Neural cell (in vitro differentiated cells): ENCODE measurements around the gene ZFR2. TPM values are rescaled to one million over a fixed set of nuclear protein-coding genes. Genes with fewer than 3 reads are reported as not detected.

Experiments used
- H2AFZ ChIP-seq: fragments of 200-600, 300-800 bp; sonication (generic), shearing (Covaris generic); 2 replicates; pipeline ENCODE4 v1.6.0; 2014; ENCODE audit warnings: low read depth, mild to moderate bottlenecking, antibody characterized with exemption, low read length, moderate library complexity
- H3F3A ChIP-seq: fragments of 200-600 bp; shearing (Covaris generic); 2 replicates; pipeline ENCODE4 v1.6.1; 2016; ENCODE audit warnings: mild to moderate bottlenecking, moderate library complexity, mixed read lengths, antibody characterized with exemption, low read length; ENCODE audit not compliant: insufficient read depth, poor library complexity, severe bottlenecking
- H3K27ac ChIP-seq: fragments of 200-600, 300-800 bp; sonication (generic), shearing (Covaris generic); 2 replicates; pipeline ENCODE4 v1.5.1; 2014; ENCODE audit warnings: mild to moderate bottlenecking, low read length, moderate library complexity
- H3K27me3 ChIP-seq: fragments of 300-800, 200-600 bp; sonication (generic), shearing (Covaris generic); 2 replicates; pipeline ENCODE4 v1.6.0; 2014; ENCODE audit warnings: mild to moderate bottlenecking, low read depth, low read length, moderate library complexity; ENCODE audit not compliant: insufficient read depth
- H3K36me3 ChIP-seq: fragments of 300-800, 200-600 bp; sonication (generic), shearing (Covaris generic); 2 replicates; pipeline ENCODE4 v1.5.1; 2014; ENCODE audit warnings: mild to moderate bottlenecking, antibody characterized with exemption, low read length, moderate library complexity; ENCODE audit not compliant: insufficient read depth
- H3K4me2 ChIP-seq: fragments of 300-800, 200-600 bp; sonication (generic), shearing (Covaris generic); 2 replicates; pipeline ENCODE4 v1.6.0; 2014; ENCODE audit warnings: mild to moderate bottlenecking, low read length
- H3K4me3 ChIP-seq: fragments of 300-800, 200-600 bp; sonication (generic), shearing (Covaris generic); 2 replicates; pipeline ENCODE4 v1.5.1; 2014; ENCODE audit warnings: mild to moderate bottlenecking, low read length, moderate library complexity
- H3K79me2 ChIP-seq: fragments of 200-600 bp; shearing (Covaris generic); replicated peaks from 2 replicates; pipeline ENCODE4 v1.6.0; 2014; ENCODE audit warnings: mild to moderate bottlenecking, low read length, moderate library complexity; ENCODE audit not compliant: insufficient read depth
- H3K9ac ChIP-seq: fragments of 300-800, 200-600 bp; sonication (generic), shearing (Covaris generic); 2 replicates; pipeline ENCODE4 v1.6.1; 2016; ENCODE audit warnings: mild to moderate bottlenecking, low read length, mixed read lengths
- H3K9me2 ChIP-seq: fragments of 200-600 bp; shearing (Covaris generic); 2 replicates; pipeline ENCODE4 v1.6.1; 2016; ENCODE audit warnings: mild to moderate bottlenecking, low read length, mixed read lengths; ENCODE audit not compliant: insufficient read depth
- H3K9me3 ChIP-seq: fragments of 200-600, 300-800 bp; sonication (generic), shearing (Covaris generic); 2 replicates; pipeline ENCODE4 v1.6.1; 2016; ENCODE audit warnings: mild to moderate bottlenecking, mixed run types, low read length, moderate library complexity, mixed read lengths
- H4K20me1 ChIP-seq: fragments of 200-600 bp; shearing (Covaris generic); 2 replicates; pipeline ENCODE4 v1.6.1; 2016; ENCODE audit warnings: mild to moderate bottlenecking, mixed run types; ENCODE audit not compliant: insufficient read depth
- CTCF ChIP-seq: fragments of 450-650 bp; IDR thresholded peaks from 2 replicates; pipeline ENCODE4 v1.5.1; 2014; ENCODE audit warnings: antibody characterized with exemption, mild to moderate bottlenecking, moderate library complexity; ENCODE audit not compliant: poor library complexity, severe bottlenecking
- EP300 ChIP-seq: fragments of 450-650 bp; conservative IDR thresholded peaks from 2 replicates; pipeline ENCODE4 v1.6.1; 2014; ENCODE audit warnings: antibody characterized with exemption, mild to moderate bottlenecking, moderate library complexity; ENCODE audit not compliant: poor library complexity, severe bottlenecking
- EZH2 ChIP-seq: fragments of 200-600, 300-800 bp; shearing (Covaris generic), sonication (generic); IDR thresholded peaks from 2 replicates; pipeline ENCODE4 v1.6.1; 2014; ENCODE audit warnings: antibody characterized with exemption, low read length, borderline replicate concordance, mild to moderate bottlenecking; ENCODE audit not compliant: insufficient read depth, poor library complexity, severe bottlenecking
- MXI1 ChIP-seq: fragments of 450-650 bp; conservative IDR thresholded peaks from 2 replicates; pipeline ENCODE4 v1.6.1; 2014; ENCODE audit warnings: antibody characterized with exemption, mild to moderate bottlenecking; ENCODE audit not compliant: poor library complexity, severe bottlenecking
- POLR2AphosphoS5 ChIP-seq: IDR thresholded peaks from 2 replicates; pipeline ENCODE4 v1.6.1; 2012
- RAD21 ChIP-seq: fragments of 450-650 bp; conservative IDR thresholded peaks from 2 replicates; pipeline ENCODE4 v1.6.1; 2014; ENCODE audit warnings: antibody characterized with exemption, mild to moderate bottlenecking, moderate library complexity
- REST ChIP-seq: IDR thresholded peaks from 2 replicates; pipeline ENCODE4 v1.6.1; 2012; ENCODE audit warnings: borderline replicate concordance
- SMC3 ChIP-seq: fragments of 450-650 bp; conservative IDR thresholded peaks from 2 replicates; pipeline ENCODE4 v1.6.1; 2014; ENCODE audit warnings: antibody characterized with exemption, mild to moderate bottlenecking, moderate library complexity; ENCODE audit not compliant: poor library complexity
- TAF1 ChIP-seq: IDR thresholded peaks from 2 replicates; pipeline ENCODE4 v1.6.1; 2012; ENCODE audit warnings: low read depth
- polyA plus RNA-seq: library from polyadenylated mRNA; depleted of rRNA; stranded (reverse); fragments of >200 nt; gene quantifications from 2 replicates; pipeline ENCODE4 v1.2.3, GENCODE V29; 2014

The ZFR2 gene
- polyA plus RNA-seq, 1 donor from 2014 or later: 9.0 TPM

- Histone ChIP-seq H3K9ac (no peak overlapping the region), H3K9me3 (no peaks in the 10 kb centered on the region), H3K27ac (no peak overlapping the region), H3K4me2 (no peak overlapping the region), H3K9me2 (no peaks in the 10 kb centered on the region), H3K79me2 (no peaks in the 10 kb centered on the region), H2AFZ (no peak overlapping the region), H3F3A (no peaks in the 10 kb centered on the region), H3K36me3 (no peaks in the 10 kb centered on the region), H3K4me3 (no peak overlapping the region), H4K20me1 (no peaks in the 10 kb centered on the region), H3K27me3 (no peaks in the 10 kb centered on the region)
- TF ChIP-seq RAD21 (no peak), REST (no peak), EZH2 (no peak), SMC3 (no peak), TAF1 (no peak)
These were observed 31.5 kb downstream of the ZFR2 start for GRCh38 chr19:3837332-3837731.

GRCh38 chr19:3836887-3837286 lies 32.0 kb downstream of the ZFR2 start:
- no peaks in the 10 kb centered on the region for H3K9me2 ChIP-seq
- H3K36me3 ChIP-seq: no peaks in the 10 kb centered on the region
- H3K9me3 ChIP-seq: no peaks in the 10 kb centered on the region
- H3K27ac ChIP-seq: no peak overlapping the region
- no peak for TF ChIP-seq RAD21
- no peak for TF ChIP-seq EP300
- TF ChIP-seq MXI1: no peak
- no peak for TF ChIP-seq TAF1
- TF ChIP-seq REST: no peak
- no peak for TF ChIP-seq EZH2
- no peak for TF ChIP-seq POLR2AphosphoS5
- TF ChIP-seq CTCF: no peak
- no peak for TF ChIP-seq SMC3
- H3K79me2 ChIP-seq: no peaks in the 10 kb centered on the region
- H3K4me2 ChIP-seq: no peak overlapping the region
- no peak overlapping the region for H3K4me3 ChIP-seq
- no peak overlapping the region for H2AFZ ChIP-seq
- no peaks in the 10 kb centered on the region for H3F3A ChIP-seq
- no peaks in the 10 kb centered on the region for H3K27me3 ChIP-seq
- H4K20me1 ChIP-seq: no peaks in the 10 kb centered on the region
- H3K9ac ChIP-seq: no peak overlapping the region
